ENCODE measurements around the gene LAMC2.

DNA sequence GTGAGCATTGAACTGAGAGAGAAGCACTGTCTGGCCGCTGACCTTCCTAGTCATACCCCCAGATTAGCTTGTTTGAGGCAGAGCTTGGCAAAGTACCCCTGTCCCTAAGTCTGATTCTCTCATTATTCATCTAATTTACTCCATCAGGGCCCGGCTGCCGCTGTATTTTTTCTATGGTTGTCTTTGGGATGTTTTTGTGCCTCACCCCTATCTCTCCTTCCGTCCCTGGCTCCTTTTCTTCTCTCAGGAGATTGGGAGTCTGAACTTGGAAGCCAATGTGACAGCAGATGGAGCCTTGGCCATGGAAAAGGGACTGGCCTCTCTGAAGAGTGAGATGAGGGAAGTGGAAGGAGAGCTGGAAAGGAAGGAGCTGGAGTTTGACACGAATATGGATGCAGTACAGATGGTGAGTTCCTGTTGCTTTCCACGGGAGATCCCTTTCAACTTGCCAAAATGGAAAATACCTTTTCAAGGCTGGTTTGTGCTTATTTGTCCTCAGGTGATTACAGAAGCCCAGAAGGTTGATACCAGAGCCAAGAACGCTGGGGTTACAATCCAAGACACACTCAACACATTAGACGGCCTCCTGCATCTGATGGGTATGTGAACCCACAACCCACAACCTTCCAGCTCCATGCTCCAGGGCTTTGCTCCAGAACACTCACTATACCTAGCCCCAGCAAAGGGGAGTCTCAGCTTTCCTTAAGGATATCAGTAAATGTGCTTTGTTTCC lies 53.9 kb downstream of the LAMC2 start:
- no peak for TF ChIP-seq CTCF (IDR thresholded peaks at IDR 0.05; ENCODE audit: insufficient read depth, low read depth, low read length)
- TF ChIP-seq EZH2 (IDR thresholded peaks at IDR 0.05; ENCODE audit: insufficient read depth, low read length), result no peak
